Suppressor macrophage (primary cell): Measurements from ENCODE around the gene DAW1.

ENCODE experiments used
- DNase-seq, 4 experiments: peaks; one replicate each; pipeline ENCODE4 v3.0.0-alpha.2; 2020 to 2022

Gene DAW1

GRCh38 chr2:227862227-227862740, 9.1 kb upstream of the DAW1 start:
- peak; percentile 65 to 81 (median 67) for DNase-seq

GRCh38 chr2:227862741-227863588, 8.5 kb upstream of the DAW1 start:
- DNase-seq = peak; percentile 58 to 80 (median 62)

GRCh38 chr2:227864161-227864756, 7.2 kb upstream of the DAW1 start:
- no peak for DNase-seq

- DNase-seq = no peak
These were observed 6.1 kb upstream of the DAW1 start for GRCh38 chr2:227865291-227865690.

- no peak for DNase-seq
These were observed 4.0 kb upstream of the DAW1 start for GRCh38 chr2:227867386-227867785.

- DNase-seq = no peak
These were observed 589 bp upstream of the DAW1 start for GRCh38 chr2:227870710-227871374.

- no peak for DNase-seq
These were observed 1.2 kb downstream of the DAW1 start for GRCh38 chr2:227872676-227873075.

- no peak for DNase-seq
These were observed 4.9 kb downstream of the DAW1 start for GRCh38 chr2:227876300-227876801.

GRCh38 chr2:227877421-227878310, 6.2 kb downstream of the DAW1 start:
- DNase-seq = no peak

GRCh38 chr2:227880460-227880859, 9.0 kb downstream of the DAW1 start:
- DNase-seq = no peak

- peak in 2 of 4 experiments; percentile 30 to 32 for DNase-seq
These were observed 10.6 kb downstream of the DAW1 start for GRCh38 chr2:227881866-227882517.

- DNase-seq = peak; percentile 79 to 89 (median 88)
These were observed 13.1 kb downstream of the DAW1 start for GRCh38 chr2:227884511-227884947.

GRCh38 chr2:227886149-227886548, 14.7 kb downstream of the DAW1 start:
- peak; percentile 32 to 67 (median 47) for DNase-seq

GRCh38 chr2:227888289-227888688, 16.9 kb downstream of the DAW1 start:
- peak; percentile 27 to 48 (median 39) for DNase-seq

- DNase-seq = no peak
These were observed 17.9 kb downstream of the DAW1 start for GRCh38 chr2:227889336-227889735.

GRCh38 chr2:227890495-227891079, 19.2 kb downstream of the DAW1 start:
- peak; percentile 9 to 87 (median 60) for DNase-seq

GRCh38 chr2:227891673-227892072, 20.2 kb downstream of the DAW1 start:
- peak; percentile 4 to 31 (median 22) for DNase-seq

- peak; percentile 54 to 79 (median 72) for DNase-seq
These were observed 31.9 kb downstream of the DAW1 start for GRCh38 chr2:227903381-227903780.

- DNase-seq = no peak
These were observed 35.6 kb downstream of the DAW1 start for GRCh38 chr2:227906991-227907390.

GRCh38 chr2:227908266-227909054, 37.0 kb downstream of the DAW1 start:
- no peak for DNase-seq
